ENCODE results near the gene ZWILCH.

Gene ZWILCH

GRCh38 chr15:66472176-66472999 lies 32.7 kb upstream of the ZWILCH start:
- DNase-seq (ENCODE audit: low read depth) = no peak
- TF ChIP-seq CTCF (conservative IDR thresholded peaks at IDR 0.05; ENCODE audit: low read depth, low read length) = no peak
- H3K4me3 ChIP-seq (ENCODE audit: low read length) = no peak overlapping the region

DNA sequence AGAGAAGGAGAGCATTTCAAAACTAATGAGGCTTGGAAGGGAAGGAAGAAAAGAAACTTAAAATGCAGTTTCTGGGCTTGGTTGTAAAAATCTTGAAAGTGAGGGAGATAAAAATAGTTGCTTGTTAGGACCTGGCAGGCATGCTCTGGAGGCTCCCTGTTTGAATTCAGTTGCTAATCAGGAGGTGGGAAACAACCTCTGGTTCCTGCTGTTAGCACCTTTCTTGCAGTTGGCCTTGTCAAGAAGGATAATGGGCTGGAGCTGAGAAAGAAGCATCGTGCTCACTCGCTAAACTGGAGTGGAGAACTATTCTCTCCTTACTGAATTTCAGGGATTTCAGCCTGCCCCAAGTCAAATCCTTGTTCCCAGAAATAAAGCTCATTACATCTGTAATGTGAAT lies 31.0 kb upstream of the ZWILCH start:
- TF ChIP-seq CTCF (conservative IDR thresholded peaks at IDR 0.05; ENCODE audit: low read depth, low read length) = no peak
- no peak overlapping the region for H3K4me3 ChIP-seq (ENCODE audit: low read length)
- no peak for DNase-seq (ENCODE audit: low read depth)

- no peak for DNase-seq (ENCODE audit: low read depth)
- no peak overlapping the region for H3K4me3 ChIP-seq (ENCODE audit: low read length)
- TF ChIP-seq CTCF (conservative IDR thresholded peaks at IDR 0.05; ENCODE audit: low read depth, low read length) = no peak
Measured at GRCh38 chr15:66474963-66475362, 30.2 kb upstream of the ZWILCH start.

- DNase-seq (ENCODE audit: low read depth) = no peak
- H3K4me3 ChIP-seq (ENCODE audit: low read length) = no peak overlapping the region
- TF ChIP-seq CTCF (conservative IDR thresholded peaks at IDR 0.05; ENCODE audit: low read depth, low read length) = no peak
Measured at GRCh38 chr15:66476535-66476934, 28.6 kb upstream of the ZWILCH start.

GRCh38 chr15:66477011-66477410 lies 28.1 kb upstream of the ZWILCH start:
- no peak for DNase-seq (ENCODE audit: low read depth)
- H3K4me3 ChIP-seq (ENCODE audit: low read length) = no peak overlapping the region
- no peak for TF ChIP-seq CTCF (conservative IDR thresholded peaks at IDR 0.05; ENCODE audit: low read depth, low read length)

- TF ChIP-seq CTCF (conservative IDR thresholded peaks at IDR 0.05; ENCODE audit: low read depth, low read length) = no peak
- no peak for DNase-seq (ENCODE audit: low read depth)
- no peak overlapping the region for H3K4me3 ChIP-seq (ENCODE audit: low read length)
Measured at GRCh38 chr15:66480267-66480666, 24.9 kb upstream of the ZWILCH start.
